HG03175 (cell line): ENCODE results near the gene PASK.
A peak's percentile ranks its signal among the peaks of the same experiment; 100 is the strongest.

Experiments used
- ATAC-seq: cut with Tn5 transposase; IDR thresholded peaks from one replicate; pipeline ENCODE4 v1.9.1; 2021; ENCODE audit warnings: mild to moderate bottlenecking, moderate library complexity; ENCODE audit not compliant: unreplicated experiment

PASK gene

GRCh38 chr2:241180495-241180894 is 31.2 kb upstream of the PASK start:
- ATAC-seq: no peak

- no peak for ATAC-seq
Measured at GRCh38 chr2:241179899-241180298, 30.6 kb upstream of the PASK start.

- ATAC-seq: no peak
Measured at GRCh38 chr2:241178961-241179360, 29.7 kb upstream of the PASK start.

- ATAC-seq: no peak
Measured at GRCh38 chr2:241177526-241178334, 28.5 kb upstream of the PASK start.

GRCh38 chr2:241173557-241173956 is 24.3 kb upstream of the PASK start:
- ATAC-seq: no peak

- ATAC-seq: no peak
Measured at GRCh38 chr2:241168366-241168765, 19.1 kb upstream of the PASK start.

GRCh38 chr2:241163601-241164118 is 14.4 kb upstream of the PASK start:
- ATAC-seq: no peak

- no peak for ATAC-seq
Measured at GRCh38 chr2:241161646-241162281, 12.5 kb upstream of the PASK start.

GRCh38 chr2:241160318-241160717 is 11.0 kb upstream of the PASK start:
- no peak for ATAC-seq

GRCh38 chr2:241159116-241159515 is 9.8 kb upstream of the PASK start:
- no peak for ATAC-seq

GRCh38 chr2:241158546-241158900 is 9.3 kb upstream of the PASK start:
- ATAC-seq: no peak

GRCh38 chr2:241157841-241158545 is 8.7 kb upstream of the PASK start:
- no peak for ATAC-seq

- ATAC-seq: no peak
Measured at GRCh38 chr2:241156971-241157441, 7.7 kb upstream of the PASK start.

GRCh38 chr2:241155936-241156335 is 6.7 kb upstream of the PASK start:
- no peak for ATAC-seq

GRCh38 chr2:241154915-241155314 is 5.6 kb upstream of the PASK start:
- ATAC-seq: no peak

GRCh38 chr2:241153616-241154015 is 4.3 kb upstream of the PASK start:
- no peak for ATAC-seq

- no peak for ATAC-seq
Measured at GRCh38 chr2:241151934-241152660, 2.8 kb upstream of the PASK start.

GRCh38 chr2:241150660-241151530 is 1.6 kb upstream of the PASK start:
- ATAC-seq: no peak

GRCh38 chr2:241149925-241150659 is 820 bp upstream of the PASK start, which contains the start of gene PPP1R7:
Gene PPP1R7, plus strand, starts transcription at chr2:241150467. Its CDS starts 29 bp downstream, at chr2:241150496.
- peak; percentile 66 for ATAC-seq
